Hindlimb muscle (tissue), 1 donor: ENCODE measurements around the gene TSHZ2. TPM values are rescaled to one million over a fixed set of nuclear protein-coding genes. Genes with fewer than 3 reads are reported as not detected.

Experiments
- DNase-seq: peaks from one replicate; pipeline ENCODE4 v3.0.0-alpha.2; 2013
- polyA plus RNA-seq: library from polyadenylated mRNA; unstranded; fragments of 120-200 nt; gene quantifications from one replicate; pipeline ENCODE4 v1.2.1, GENCODE V29; 2013; ENCODE audit not compliant: insufficient read length

TSHZ2 gene
- 8.3 TPM for polyA plus RNA-seq

GRCh38 chr20:52972190-52972937, at the start of gene TSHZ2:
TSS of gene TSHZ2 (plus strand) at chr20:52972358. CDS start at chr20:52973294, 936 bp downstream.
- peak; percentile 81 for DNase-seq

DNA sequence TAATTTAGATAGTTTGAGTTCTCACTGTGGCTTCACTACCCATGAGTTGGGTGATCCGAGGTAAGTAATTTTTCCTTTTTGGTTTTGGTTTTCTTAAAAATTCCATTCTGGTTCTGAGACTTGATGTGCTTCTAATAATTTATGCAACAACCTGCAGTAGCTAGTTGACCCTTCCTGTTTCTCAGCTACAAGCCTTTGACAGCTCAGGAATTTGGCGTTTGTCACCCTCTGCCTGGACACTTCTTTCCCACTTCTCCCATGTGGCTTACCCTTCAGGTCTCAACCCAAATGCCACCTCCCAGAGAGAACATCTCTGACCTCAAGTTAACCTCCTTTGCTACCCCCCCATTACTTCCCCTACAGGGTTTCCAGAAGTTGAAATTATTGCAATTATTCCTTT, 49.7 kb upstream of the TSHZ2 start:
- no peak for DNase-seq

GRCh38 chr20:52923123-52923937, 48.8 kb upstream of the TSHZ2 start:
- DNase-seq, result no peak

- DNase-seq, result no peak
Measured at GRCh38 chr20:52924411-52925271, 47.5 kb upstream of the TSHZ2 start.

GRCh38 chr20:52926505-52926904, 45.7 kb upstream of the TSHZ2 start:
- no peak for DNase-seq

DNA sequence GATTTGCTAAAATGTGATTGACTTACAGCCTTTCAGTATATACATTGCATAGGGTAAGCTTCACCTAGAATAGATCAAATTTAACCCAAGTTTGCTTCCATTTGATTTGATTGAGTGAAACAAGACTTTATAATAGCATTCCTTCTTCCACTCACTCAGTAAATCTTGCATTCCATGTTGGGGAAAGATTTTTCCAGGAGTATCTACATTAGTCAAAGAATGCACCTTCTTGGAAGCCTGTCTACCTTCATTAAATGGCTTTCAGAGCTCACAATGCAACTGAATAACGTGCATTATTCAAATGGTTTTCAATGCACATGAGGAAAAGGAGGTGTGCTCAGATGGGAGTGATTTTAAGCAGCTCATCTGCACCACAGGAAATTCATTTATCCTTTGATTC, 38.3 kb upstream of the TSHZ2 start:
- no peak for DNase-seq

- no peak for DNase-seq
Measured at GRCh38 chr20:52936351-52937340, 35.5 kb upstream of the TSHZ2 start.

DNA sequence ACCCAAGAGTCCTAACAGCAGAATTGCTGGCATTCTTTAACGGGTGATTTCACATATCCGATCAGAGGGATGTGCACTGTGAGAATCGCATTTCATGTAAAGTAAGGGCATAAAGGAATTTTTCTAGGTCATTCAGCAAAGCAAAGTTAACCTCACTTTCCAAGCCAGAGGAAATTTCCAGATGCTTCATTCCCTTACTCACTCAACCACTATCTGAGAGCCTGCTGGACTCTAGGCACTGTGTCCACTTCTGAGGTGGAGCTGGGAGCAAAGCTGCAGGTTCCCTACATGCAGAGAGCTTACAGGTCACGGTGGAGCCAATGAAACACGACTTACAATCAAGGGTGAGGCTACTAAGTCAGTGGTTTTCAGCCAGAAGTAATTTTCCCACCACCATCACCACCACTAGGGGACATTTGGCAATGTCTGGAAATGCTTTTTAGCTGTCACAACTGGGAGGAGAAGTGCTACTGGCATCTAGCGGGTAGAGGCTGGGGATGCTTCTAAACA, 34.5 kb upstream of the TSHZ2 start:
- DNase-seq, result no peak

GRCh38 chr20:52939141-52939540, 33.0 kb upstream of the TSHZ2 start:
- DNase-seq, result no peak

GRCh38 chr20:52941808-52942207, 30.4 kb upstream of the TSHZ2 start:
- no peak for DNase-seq

DNA sequence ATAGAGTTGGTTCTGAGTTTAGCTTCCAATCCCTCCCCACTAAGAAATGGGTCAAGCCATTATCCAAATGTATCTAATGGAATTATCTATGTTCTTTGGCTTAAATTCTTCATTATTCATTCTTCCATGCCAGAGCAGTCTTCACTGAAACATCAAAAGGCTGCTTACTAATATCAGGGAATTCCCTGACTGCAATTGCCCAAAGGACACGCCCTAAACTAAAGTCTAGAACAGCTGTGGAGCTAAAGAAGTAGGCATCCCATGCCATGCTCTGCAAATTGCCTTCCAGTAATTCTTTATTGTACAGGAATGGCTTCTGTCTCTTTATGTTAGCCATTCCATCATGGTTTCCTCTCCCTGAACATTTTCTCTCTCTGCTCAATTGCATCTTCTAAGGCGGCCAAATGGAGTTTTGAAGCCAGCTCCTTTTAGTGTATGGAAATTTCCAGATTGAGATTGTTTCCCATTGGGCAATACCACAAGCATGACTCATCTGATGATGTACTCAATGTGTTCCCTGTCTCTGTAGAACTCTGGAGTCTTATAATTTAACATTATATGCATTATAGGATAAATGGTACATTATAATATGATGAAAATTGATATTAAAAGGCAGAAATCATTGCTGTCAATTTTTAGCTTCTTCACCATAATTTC, 28.8 kb upstream of the TSHZ2 start:
- peak; percentile 66 for DNase-seq

DNA sequence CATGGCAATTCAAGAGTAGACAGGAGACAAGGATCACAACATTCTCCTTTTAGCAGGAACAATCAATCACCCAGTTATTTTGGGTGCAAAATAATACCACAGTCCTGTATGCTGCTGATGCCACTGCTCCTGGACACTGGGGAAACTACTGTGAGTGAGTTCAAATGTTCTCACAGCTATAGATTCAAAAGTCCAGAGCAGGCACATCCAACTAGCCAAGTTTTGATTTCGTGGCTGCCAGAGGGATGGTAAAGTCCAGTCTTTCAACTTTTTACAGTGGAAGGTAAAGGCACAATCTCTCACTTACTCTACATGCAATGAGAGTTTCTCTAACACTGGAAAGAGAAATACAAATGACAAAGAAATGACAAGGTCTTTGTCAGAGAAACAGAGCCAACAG, 26.9 kb upstream of the TSHZ2 start:
- DNase-seq, result no peak

DNA sequence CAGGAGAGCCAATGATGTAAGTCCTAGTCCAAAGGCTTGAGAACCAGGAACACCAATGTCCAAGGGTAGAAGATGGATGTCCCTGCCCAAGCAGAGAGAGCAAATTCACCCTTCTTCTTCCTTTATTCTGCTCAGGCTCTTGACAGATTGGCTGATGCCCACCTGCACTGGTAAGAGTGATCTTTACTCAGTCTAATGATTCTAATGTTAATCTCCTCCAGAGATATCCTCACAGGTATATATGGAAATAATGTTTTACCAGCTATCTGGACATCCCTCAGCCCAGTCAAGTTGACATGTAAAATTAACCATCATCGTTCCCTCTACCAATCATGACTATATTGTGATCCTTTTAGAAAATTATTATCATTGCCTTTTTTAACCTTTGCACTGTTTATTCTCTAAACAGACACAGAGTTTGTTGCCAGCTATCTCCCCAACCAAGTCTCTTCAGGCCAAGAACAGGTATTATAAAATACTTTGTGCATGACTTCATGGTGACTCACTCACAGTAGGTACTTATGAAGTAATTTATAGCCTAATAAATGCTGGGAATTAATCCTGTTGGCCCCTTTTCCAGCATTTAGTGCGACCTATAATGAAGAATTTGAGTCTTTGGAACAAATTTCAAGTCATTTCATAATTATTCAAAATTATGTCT, 26.2 kb upstream of the TSHZ2 start:
- DNase-seq, result no peak

DNA sequence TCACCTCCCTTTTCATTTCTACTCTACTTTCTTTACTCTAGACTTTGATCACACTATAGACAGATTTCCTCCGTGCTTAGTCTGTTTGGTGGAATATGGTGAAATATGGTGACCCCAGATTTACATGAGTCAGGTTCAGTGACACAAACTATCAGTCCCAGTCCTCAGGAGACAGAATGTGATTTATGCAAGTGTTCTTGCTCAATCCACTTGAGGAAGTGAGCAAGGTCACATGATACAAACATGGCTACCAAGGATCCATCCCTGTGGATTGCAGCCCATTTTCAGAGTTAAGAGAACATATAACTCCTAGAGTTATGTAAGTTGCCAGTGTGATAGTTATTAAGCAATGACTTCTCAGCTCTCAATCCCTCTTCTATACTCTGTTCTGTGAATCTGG, 23.7 kb upstream of the TSHZ2 start:
- DNase-seq, result no peak

DNA sequence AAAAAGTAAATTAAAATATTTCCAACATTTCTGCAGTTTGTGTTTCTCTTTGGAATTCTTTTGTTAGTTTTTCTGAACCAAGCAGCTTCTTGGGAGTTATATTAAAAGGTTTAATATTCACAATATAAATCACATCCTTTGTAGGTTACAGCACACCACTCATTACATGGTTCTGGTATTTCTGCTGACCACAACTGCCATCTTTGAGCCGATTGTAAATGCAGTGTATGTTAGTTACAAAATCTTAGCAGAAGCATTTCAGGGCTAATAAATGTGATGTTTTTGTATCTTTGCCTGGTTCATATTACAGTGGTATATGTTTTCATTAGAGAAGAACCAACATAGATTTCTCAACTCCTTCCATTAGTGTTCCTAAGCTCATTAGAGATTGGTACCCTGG, 19.1 kb upstream of the TSHZ2 start:
- DNase-seq, result no peak

DNA sequence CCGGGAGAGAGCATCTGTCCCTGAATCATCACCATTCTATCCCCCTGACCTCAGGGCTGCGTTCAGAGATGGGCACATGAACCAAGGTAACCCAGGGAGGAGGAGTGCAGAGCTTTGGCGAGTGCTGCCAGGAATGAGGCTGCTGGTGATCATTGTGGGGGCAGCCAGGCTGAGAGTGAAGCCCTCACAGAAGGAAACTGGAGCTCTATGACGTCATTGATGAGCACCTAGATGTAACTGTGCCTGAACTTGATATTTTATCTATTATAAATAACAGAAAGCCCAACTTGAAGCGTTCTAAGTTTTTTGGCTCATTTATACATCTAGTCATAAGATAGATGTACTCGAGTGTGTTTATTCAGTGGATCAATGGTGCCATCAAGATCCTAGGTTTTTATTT, 17.3 kb upstream of the TSHZ2 start:
- no peak for DNase-seq

DNA sequence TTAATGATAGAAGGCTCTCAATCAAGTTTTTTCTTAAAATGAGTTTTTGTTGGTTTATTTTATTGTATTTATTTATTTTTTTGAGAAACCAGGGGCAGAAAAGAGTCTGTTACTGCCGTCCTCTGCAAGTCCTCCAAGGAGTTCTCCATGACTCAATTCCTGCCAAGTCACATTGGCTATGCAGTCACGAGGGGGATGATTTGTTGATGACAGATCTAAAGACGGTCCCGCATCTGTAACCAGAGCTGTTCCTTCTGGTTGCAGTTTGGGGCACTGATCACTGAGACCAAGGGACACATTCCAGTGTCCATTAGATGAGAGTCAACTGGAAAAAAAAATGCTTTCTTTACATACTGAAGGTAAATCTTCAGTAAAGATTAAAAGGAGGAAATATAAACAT, 13.9 kb upstream of the TSHZ2 start:
- no peak for DNase-seq

GRCh38 chr20:52959125-52959524, 13.0 kb upstream of the TSHZ2 start:
- peak; percentile 49 for DNase-seq

GRCh38 chr20:52962183-52962582, 10.0 kb upstream of the TSHZ2 start:
- no peak for DNase-seq

- DNase-seq, result no peak
Measured at GRCh38 chr20:52963131-52963530, 9.0 kb upstream of the TSHZ2 start.
